B cell (primary cell): ENCODE data around the gene JPT1. TPM values are rescaled to one million over a fixed set of nuclear protein-coding genes. Genes with fewer than 3 reads are reported as not detected.

Experiments
- ATAC-seq: fragments of 200-7000 bp; cut with Tn5 transposase; one replicate; pipeline ENCODE4 v1.10.0; 2021; ENCODE audit warnings: low read depth, mild to moderate bottlenecking, moderate number of reproducible peaks, moderate library complexity
- CTCF ChIA-PET: fragments of 350-600 bp; sonication (Branson Sonifier 250); formaldehyde crosslinking; loops from one replicate; lab custom pipeline; 2021; ENCODE audit warnings: antibody characterized with exemption, inconsistent platforms; lab: Charles Lee
- POLR2A ChIA-PET: fragments of 350-600 bp; sonication (Branson Sonifier 250); formaldehyde crosslinking; loops from one replicate; lab custom pipeline; 2021; ENCODE audit warnings: antibody characterized with exemption; lab: Charles Lee
- DNase-seq: peaks from one replicate; pipeline ENCODE4 v3.0.0; 2013
- H2AFZ ChIP-seq: 2 replicates; pipeline ENCODE4 v1.6.1; 2012; ENCODE audit warnings: mild to moderate bottlenecking, low read depth, low read length; ENCODE audit not compliant: insufficient read depth, poor library complexity, severe bottlenecking
- H3K27ac ChIP-seq, 2 donors: 1 replicate in 1 of 2; 2 replicates in 1 of 2; pipeline ENCODE4 v1.5.1; 2012 to 2013; ENCODE audit warnings: low read length in 2 of 2, mild to moderate bottlenecking in 2 of 2, moderate library complexity in 1 of 2
- H3K27me3 ChIP-seq, 4 experiments: fragments of 200-600 bp in 1 of 4; sonication (generic) in 1 of 4; replicated peaks in 1 of 4; 1 replicate in 2 of 4; 2 replicates in 2 of 4; pipeline versions ENCODE4 v1.6.1 to v1.7.0; 2013 to 2016; ENCODE audit warnings: low read length in 3 of 4, mild to moderate bottlenecking in 2 of 4, mixed read lengths in 1 of 4, moderate library complexity in 1 of 4; ENCODE audit not compliant: insufficient read depth in 4 of 4, control insufficient read depth in 3 of 4; ENCODE audit errors: control extremely low read depth in 1 of 4
- H3K36me3 ChIP-seq, 2 experiments: replicated peaks in 1 of 2; 1 replicate in 1 of 2; 2 replicates in 1 of 2; pipeline versions ENCODE4 v1.6.1 to v1.7.1; 2013; ENCODE audit warnings: low read length in 1 of 2; ENCODE audit not compliant: insufficient read depth in 2 of 2, control insufficient read depth in 1 of 2; ENCODE audit errors: control extremely low read depth in 1 of 2, extremely low read depth in 1 of 2
- H3K4me1 ChIP-seq, 2 donors: fragments of 200-600 bp in 1 of 2; sonication (generic) in 1 of 2; 1 replicate in 1 of 2; 2 replicates in 1 of 2; pipeline versions ENCODE4 v1.5.1 to v1.6.1; 2013 to 2017; ENCODE audit warnings: low read length in 2 of 2; ENCODE audit not compliant: control insufficient read depth in 2 of 2, insufficient read depth in 2 of 2
- H3K4me2 ChIP-seq: replicated peaks from 2 replicates; pipeline ENCODE3; 2012; ENCODE audit warnings: mild to moderate bottlenecking, low read depth, low read length; ENCODE audit not compliant: poor library complexity, severe bottlenecking
- H3K4me3 ChIP-seq, 5 experiments: fragments of 200-600 bp in 1 of 5; sonication (generic) in 1 of 5; 1 replicate in 3 of 5; 2 replicates in 2 of 5; pipeline versions ENCODE4 v1.5.1 to v1.7.0; 2011 to 2016; ENCODE audit warnings: low read length in 4 of 5, mild to moderate bottlenecking in 4 of 5, low read depth in 2 of 5, control low read depth in 1 of 5, moderate library complexity in 1 of 5; ENCODE audit not compliant: insufficient read depth in 1 of 5; ENCODE audit errors: control extremely low read depth in 1 of 5, extremely low read depth in 1 of 5
- H3K79me2 ChIP-seq: fragments of 200-600 bp; sonication (generic); one replicate; pipeline ENCODE4 v1.6.0; 2016; ENCODE audit warnings: low read length; ENCODE audit not compliant: control insufficient read depth, insufficient read depth
- H3K9ac ChIP-seq: fragments of 200-600 bp; sonication (generic); 2 replicates; pipeline ENCODE4 v1.6.1; 2017; ENCODE audit warnings: mild to moderate bottlenecking, low read length, moderate library complexity
- H3K9me3 ChIP-seq, 3 donors: one replicate each; pipeline versions ENCODE4 v1.6.1 to v1.7.1; 2013; ENCODE audit warnings: low read length in 2 of 3; ENCODE audit not compliant: control insufficient read depth in 2 of 3, insufficient read depth in 1 of 3; ENCODE audit errors: control extremely low read depth in 1 of 3
- H4K20me1 ChIP-seq: 2 replicates; pipeline ENCODE4 v1.6.0; 2012; ENCODE audit warnings: mild to moderate bottlenecking, low read length; ENCODE audit not compliant: insufficient read depth, control insufficient read depth, poor library complexity, severe bottlenecking
- H3K27ac Mint-ChIP-seq: one replicate; pipeline ENCODE4 v1.8.0; 2021; ENCODE audit warnings: mixed read lengths
- H3K27me3 Mint-ChIP-seq: one replicate; pipeline ENCODE4 v1.8.0; 2021; ENCODE audit warnings: mixed read lengths
- H3K4me1 Mint-ChIP-seq: one replicate; pipeline ENCODE4 v1.8.0; 2021; ENCODE audit warnings: mixed read lengths
- H3K4me3 Mint-ChIP-seq: one replicate; pipeline ENCODE4 v1.8.0; 2021; ENCODE audit warnings: mixed read lengths
- H3K9me3 Mint-ChIP-seq: one replicate; pipeline ENCODE4 v1.8.0; 2022; ENCODE audit warnings: mixed read lengths; ENCODE audit not compliant: insufficient read depth
- EZH2 ChIP-seq: IDR thresholded peaks from 2 replicates; pipeline ENCODE4 v1.6.1; 2012; ENCODE audit warnings: borderline replicate concordance, low read depth, mild to moderate bottlenecking, moderate library complexity, low read length; ENCODE audit not compliant: insufficient read depth, poor library complexity, severe bottlenecking
- WGBS: methylation state at CpG from one replicate; pipeline ENCODE4 v1.1.5; 2013; ENCODE audit warnings: missing lambda C conversion rate; ENCODE audit not compliant: insufficient coverage; 5-methylcytosine and 5-hydroxymethylcytosine counted together
- intact Hi-C: fragments of 100-400 bp; cut with micrococcal nuclease; formaldehyde crosslinking; loops from one replicate; pipeline ENCODE4 v1.10.0; 2022
- polyA plus RNA-seq: library from polyadenylated mRNA; depleted of rRNA; stranded (reverse); fragments of >200 nt; gene quantifications from 2 replicates; pipeline ENCODE4 v1.2.3, GENCODE V29; 2012
- total RNA-seq, 2 donors: library from RNA; stranded (reverse); fragments of 120-200 nt in 1 of 2; gene quantifications; 1 replicate in 1 of 2; 2 replicates in 1 of 2; pipeline versions ENCODE4 v1.2.3 to v1.2.4, GENCODE V29; 2013 to 2022
- TF ChIP-seq, protein P1 (sequence below): fragments of 200-600 bp; IDR thresholded peaks from one replicate; pipeline ENCODE4 v1.8.0; 2022; ENCODE audit warnings: antibody characterized with exemption, mild to moderate bottlenecking

JPT1 gene
- total and polyA plus RNA-seq, 2 donors (not counting 1 experiment from before 2014, with no cell fraction given) = 34.8 to 37.6 TPM

GRCh38 chr17:75144816-75145512 lies 9.3 kb downstream of the JPT1 start:
- peaks cover 14 to 15% of the 10 kb centered on the region in 2 donors for H3K4me1 ChIP-seq
- H3K9me3 Mint-ChIP-seq = no peaks in the 10 kb centered on the region
- CTCF ChIA-PET = interaction anchor here (0.7 to 1.7 kb wide), 3 partner anchors 13 to 57 kb away, joined by 3 to 10 read pairs (median 4); partner anchors contain the start of gene NT5C
- H3K27ac ChIP-seq = no peak overlapping the region
- no peak overlapping the region for H3K4me3 Mint-ChIP-seq
- TF ChIP-seq EZH2 = no peak
- TF ChIP-seq, protein P1, sequence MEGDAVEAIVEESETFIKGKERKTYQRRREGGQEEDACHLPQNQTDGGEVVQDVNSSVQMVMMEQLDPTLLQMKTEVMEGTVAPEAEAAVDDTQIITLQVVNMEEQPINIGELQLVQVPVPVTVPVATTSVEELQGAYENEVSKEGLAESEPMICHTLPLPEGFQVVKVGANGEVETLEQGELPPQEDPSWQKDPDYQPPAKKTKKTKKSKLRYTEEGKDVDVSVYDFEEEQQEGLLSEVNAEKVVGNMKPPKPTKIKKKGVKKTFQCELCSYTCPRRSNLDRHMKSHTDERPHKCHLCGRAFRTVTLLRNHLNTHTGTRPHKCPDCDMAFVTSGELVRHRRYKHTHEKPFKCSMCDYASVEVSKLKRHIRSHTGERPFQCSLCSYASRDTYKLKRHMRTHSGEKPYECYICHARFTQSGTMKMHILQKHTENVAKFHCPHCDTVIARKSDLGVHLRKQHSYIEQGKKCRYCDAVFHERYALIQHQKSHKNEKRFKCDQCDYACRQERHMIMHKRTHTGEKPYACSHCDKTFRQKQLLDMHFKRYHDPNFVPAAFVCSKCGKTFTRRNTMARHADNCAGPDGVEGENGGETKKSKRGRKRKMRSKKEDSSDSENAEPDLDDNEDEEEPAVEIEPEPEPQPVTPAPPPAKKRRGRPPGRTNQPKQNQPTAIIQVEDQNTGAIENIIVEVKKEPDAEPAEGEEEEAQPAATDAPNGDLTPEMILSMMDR = no peak
- no peak overlapping the region for H3K27ac Mint-ChIP-seq
- H3K4me3 ChIP-seq = no peak overlapping the region
- POLR2A ChIA-PET = interaction anchor here (0.6 to 0.7 kb wide), 2 partner anchors 15 to 18 kb away, joined by 5 to 8 read pairs; no protein-coding TSS in a partner anchor
- peaks cover 0 to 35% of the 10 kb centered on the region in 2 experiments for H3K36me3 ChIP-seq
- no peaks in the 10 kb centered on the region for H3K27me3 ChIP-seq
- intact Hi-C loops = no loop called here
- no peak overlapping the region for H2AFZ ChIP-seq
- no peak overlapping the region for H3K9ac ChIP-seq
- no peaks in the 10 kb centered on the region for H4K20me1 ChIP-seq
- no peak for DNase-seq
- no peak for ATAC-seq
- peaks cover 0 to 5% (median 0%) of the 10 kb centered on the region in 3 donors for H3K9me3 ChIP-seq
- H3K4me2 ChIP-seq = no peak overlapping the region
- H3K4me1 Mint-ChIP-seq = peaks cover 18% of the 10 kb centered on the region
- WGBS = 100% methylated on average over 4 of the region's 11 CpGs
- peaks cover 5% of the 10 kb centered on the region for H3K79me2 ChIP-seq
- no peaks in the 10 kb centered on the region for H3K27me3 Mint-ChIP-seq
